ENCODE results near the gene ZNF850. TPM values are rescaled to one million over a fixed set of nuclear protein-coding genes. Genes with fewer than 3 reads are reported as not detected.

Gene ZNF850
- total RNA-seq, 1 experiment from 2014 or later, result 4.1 TPM

DNA sequence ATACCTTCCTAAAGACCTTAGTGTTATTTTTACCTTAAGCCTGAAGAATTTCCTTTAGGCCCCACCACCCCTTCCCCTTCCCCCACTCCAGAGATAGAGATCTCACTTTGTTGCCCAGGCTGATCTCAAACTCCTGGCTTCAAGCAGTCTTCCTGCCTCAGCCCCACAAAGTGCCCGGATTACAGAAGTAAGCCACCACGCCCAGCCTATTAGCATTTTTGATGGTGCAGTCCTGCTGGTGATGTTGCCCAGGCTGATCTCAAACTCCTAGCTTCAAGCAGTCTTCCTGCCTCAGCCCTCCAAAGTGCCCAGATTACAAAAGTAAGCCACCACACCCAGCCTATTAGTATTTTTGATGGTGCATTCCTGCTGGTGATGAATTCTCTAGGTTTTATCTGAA is 63.2 kb downstream of the ZNF850 start:
- no peak for DNase-seq (ENCODE audit: extremely low read depth, low read depth)

DNA sequence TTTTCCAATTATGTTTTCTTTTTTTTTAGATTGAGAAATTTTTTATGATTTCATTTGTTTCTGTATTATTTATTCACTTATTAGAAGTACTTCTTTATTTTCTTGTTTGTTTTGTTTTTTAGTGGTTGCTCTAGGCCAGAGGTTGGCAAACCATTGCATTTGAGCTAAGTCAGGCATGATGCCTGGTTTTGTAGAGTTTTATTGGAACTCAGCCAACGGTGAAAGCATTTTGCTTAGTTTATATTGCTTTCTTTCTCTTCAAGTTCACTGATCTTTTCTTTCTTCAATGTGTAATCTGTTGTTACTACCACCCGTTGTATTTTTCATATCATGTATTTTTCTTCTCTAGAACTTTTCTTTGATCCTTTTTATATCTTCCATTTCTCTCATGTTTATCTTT is 65.5 kb downstream of the ZNF850 start:
- DNase-seq (ENCODE audit: extremely low read depth, low read depth), result no peak

DNA sequence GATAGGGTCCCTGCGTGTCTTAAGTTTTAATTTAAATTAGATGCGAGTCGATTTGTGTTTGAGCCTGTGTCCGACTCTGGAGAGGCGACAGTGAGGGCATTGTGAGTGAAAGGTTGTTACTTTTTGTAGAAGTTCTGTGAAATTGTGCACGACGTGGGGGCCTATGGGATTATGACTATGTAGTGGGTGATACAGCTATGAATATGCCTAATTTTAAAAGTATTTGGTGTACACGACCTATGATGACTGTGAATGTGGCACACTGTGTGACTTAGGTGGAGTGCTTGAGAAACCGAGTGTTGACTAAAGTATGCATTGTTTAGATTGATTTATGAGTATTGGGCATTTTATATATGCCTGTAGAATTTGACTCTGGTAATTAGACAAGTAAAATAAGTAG is 84.5 kb downstream of the ZNF850 start:
- DNase-seq (ENCODE audit: extremely low read depth, low read depth), result no peak

DNA sequence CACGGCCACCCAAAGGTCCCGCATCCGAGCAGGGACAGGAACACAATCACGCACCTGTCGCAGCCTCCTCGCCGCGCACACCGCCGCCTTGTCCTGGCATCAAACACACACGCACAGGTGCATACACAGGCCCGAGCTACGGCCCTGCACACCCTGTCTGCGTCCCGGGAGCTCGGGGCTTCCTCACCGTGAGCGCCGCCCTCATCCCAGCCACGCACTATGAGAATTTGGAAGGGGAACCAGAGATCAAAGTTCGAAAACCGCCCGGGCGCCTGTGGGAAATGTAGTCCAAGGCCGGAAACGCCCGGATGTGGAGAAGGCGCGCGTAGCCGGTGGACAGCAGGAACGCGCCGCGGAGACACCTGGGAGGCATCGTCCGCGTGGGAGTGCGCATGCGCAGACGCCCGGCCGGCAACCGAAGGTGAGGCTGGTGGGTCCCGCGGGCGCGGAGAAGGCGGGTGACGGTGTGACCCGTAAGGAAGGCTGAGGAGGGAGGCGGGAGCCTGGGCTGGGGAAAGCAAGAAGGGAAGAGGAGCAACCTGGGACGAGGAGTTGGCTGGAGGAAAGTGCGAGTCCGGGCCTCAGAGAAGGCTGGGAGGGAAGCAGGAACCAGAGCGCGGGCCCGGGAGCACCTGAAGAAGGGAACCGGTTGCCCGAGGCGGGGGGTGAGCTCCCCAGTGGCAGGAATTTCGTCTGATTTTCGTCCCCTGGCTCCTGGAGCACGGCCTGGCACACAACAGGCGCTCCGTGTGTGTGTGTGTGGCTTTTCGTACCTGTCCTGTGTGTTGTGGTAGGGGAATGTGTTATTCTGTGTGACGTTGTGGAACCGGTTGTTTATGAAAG is 85.2 kb downstream of the ZNF850 start, which contains the start of gene ZNF567:
ZNF567 (plus strand) TSS at position 399 of the 843 bp plus-strand sequence. CDS start 7,256 bp downstream, outside the sequence.
- DNase-seq (ENCODE audit: extremely low read depth, low read depth), result peak; percentile 87

- no peak for DNase-seq (ENCODE audit: extremely low read depth, low read depth)
Observed at GRCh38 chr19:36686365-36687213, 86.0 kb downstream of the ZNF850 start.

DNA sequence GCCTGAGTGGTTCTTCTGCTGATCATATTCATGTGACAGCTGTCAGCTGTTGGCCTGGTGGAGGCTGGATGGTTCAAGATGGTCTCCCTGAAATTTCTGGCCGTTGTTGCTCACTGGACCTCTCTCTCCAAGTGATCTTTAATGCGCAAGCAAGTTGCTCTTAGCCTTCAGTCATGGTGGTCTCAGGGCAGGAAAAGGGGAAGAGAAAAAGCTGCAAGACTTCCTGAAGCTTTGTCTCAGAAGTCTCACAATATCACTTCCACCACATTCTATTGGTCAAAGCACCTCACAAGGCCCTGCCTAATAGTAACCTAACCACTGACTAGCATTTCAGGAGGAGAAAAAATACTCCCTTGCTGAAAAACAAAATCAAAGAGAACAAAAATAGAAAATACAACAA is 86.8 kb downstream of the ZNF850 start:
- DNase-seq (ENCODE audit: extremely low read depth, low read depth), result no peak

- DNase-seq (ENCODE audit: extremely low read depth, low read depth), result no peak
Observed at GRCh38 chr19:36679455-36679854, 93.2 kb downstream of the ZNF850 start.

DNA sequence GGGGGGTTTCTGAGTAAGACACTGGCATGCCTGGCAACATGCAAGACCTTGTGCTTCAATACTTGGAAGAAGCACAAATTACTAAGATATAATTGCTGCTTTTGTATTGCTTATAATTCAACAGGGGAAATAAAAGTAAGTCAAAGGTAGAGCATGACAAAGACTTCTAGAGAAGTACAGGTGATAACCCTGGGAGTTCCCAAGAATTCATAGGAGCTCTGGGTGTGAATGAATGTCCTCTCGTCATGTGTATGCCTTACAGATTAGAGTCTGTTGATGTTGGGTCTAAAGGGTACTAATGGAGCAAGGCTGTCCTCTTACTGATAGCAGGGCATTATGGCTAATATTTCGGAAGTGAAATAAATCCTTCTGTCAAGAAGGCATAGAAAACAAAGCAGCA is 98.4 kb downstream of the ZNF850 start:
- DNase-seq (ENCODE audit: extremely low read depth, low read depth), result no peak

DNA sequence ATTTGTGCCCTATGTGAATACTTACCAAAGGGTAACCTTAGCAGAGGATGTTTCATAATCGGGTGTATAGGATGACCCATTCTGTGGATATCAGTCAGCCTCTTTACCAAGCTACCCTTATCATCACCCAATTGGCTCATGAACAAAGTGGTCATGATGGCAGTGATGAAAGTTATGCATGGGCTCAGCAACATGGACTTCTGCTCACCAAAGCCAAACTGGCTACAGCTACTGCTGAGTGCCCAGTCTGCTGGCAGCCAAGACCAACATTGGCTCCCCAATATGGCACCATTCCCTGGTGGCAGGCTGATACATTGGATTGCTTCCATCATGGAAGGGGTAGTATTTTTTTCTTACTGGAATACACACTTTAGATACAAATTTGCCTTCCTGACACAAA is 100.2 kb downstream of the ZNF850 start:
- DNase-seq (ENCODE audit: extremely low read depth, low read depth), result no peak

DNA sequence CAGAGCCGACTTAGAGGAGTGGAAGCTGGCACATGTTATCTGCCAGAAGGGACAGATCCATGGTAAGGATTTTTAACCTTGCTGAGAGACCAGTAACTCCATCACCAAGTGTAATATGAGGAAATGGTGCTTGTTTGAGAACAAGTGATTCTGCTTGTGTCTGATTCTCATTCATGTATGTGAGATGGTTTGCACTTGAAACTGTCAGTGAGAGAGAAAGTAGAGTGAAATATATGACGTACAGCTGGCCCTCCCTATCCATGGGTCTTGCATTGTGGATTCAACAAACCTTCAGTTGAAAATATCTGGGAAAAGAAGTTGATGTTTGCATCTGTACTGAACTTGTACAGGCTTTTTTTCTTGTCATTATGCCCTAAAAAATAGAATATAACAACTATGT is 104.0 kb downstream of the ZNF850 start:
- DNase-seq (ENCODE audit: extremely low read depth, low read depth), result no peak

DNA sequence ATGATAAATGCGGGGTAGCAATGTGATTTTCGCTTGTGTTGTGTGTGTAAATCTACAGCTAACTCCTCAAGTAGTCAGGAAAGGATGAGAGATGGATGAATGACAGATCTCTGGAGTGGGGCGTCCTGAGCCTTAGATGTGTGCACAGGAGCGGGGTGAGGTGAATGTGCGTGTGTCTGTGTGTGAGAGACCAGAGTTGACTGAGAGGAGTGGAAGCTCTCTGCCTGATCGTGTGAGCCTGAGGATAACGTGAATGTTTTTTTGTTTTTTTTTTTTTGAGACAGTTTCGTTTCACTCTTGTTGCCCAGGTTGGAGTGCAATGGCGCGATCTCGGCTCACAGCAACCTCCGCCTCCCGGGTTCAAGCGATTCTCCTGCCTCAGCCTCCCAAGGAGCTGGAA is 106.8 kb downstream of the ZNF850 start:
- DNase-seq (ENCODE audit: extremely low read depth, low read depth), result no peak

Other genes starting within 250 kb of the ZNF850 start
- gene ZNF260, start 244.5 kb downstream of the ZNF850 start, total RNA-seq (2014; rRNA removed; shearing (Covaris generic)), result 15.1 and 17.4 TPM in 2 replicates
- gene ZNF529, start 199.5 kb downstream of the ZNF850 start, total RNA-seq (2014; rRNA removed; shearing (Covaris generic)), result 4.7 and 5.6 TPM in 2 replicates
- 0.37 and 0.92 TPM in 2 replicates for gene ZNF382, start 167.5 kb downstream of the ZNF850 start, total RNA-seq (2014; rRNA removed; shearing (Covaris generic))
- gene ZNF461, start 106.0 kb downstream of the ZNF850 start, total RNA-seq (2014; rRNA removed; shearing (Covaris generic)), result 7.5 and 13.0 TPM in 2 replicates
- 6.4 and 9.5 TPM in 2 replicates for gene ZNF567, start 85.2 kb downstream of the ZNF850 start, total RNA-seq (2014; rRNA removed; shearing (Covaris generic))
- 6.1 and 7.9 TPM in 2 replicates for gene ZNF790, start 65.6 kb upstream of the ZNF850 start, total RNA-seq (2014; rRNA removed; shearing (Covaris generic))
- gene ZNF345, start 78.1 kb upstream of the ZNF850 start, total RNA-seq (2014; rRNA removed; shearing (Covaris generic)), result 1.9 and 2.6 TPM in 2 replicates
- gene ZNF829, start 143.5 kb upstream of the ZNF850 start, total RNA-seq (2014; rRNA removed; shearing (Covaris generic)), result 2.1 and 2.2 TPM in 2 replicates
- 6.9 and 7.4 TPM in 2 replicates for gene ZNF568, start 143.5 kb upstream of the ZNF850 start, total RNA-seq (2014; rRNA removed; shearing (Covaris generic))

All from NCI-H460 (cell line).